B cell (primary cell): ENCODE data around the gene CPNE2. TPM values are rescaled to one million over a fixed set of nuclear protein-coding genes. Genes with fewer than 3 reads are reported as not detected.

Experiments used
- ATAC-seq: fragments of 200-7000 bp; cut with Tn5 transposase; one replicate; pipeline ENCODE4 v1.10.0; 2021; ENCODE audit warnings: low read depth, mild to moderate bottlenecking, moderate number of reproducible peaks, moderate library complexity
- CTCF ChIA-PET: fragments of 350-600 bp; sonication (Branson Sonifier 250); formaldehyde crosslinking; loops from one replicate; lab custom pipeline; 2021; ENCODE audit warnings: antibody characterized with exemption, inconsistent platforms; lab: Charles Lee
- POLR2A ChIA-PET: fragments of 350-600 bp; sonication (Branson Sonifier 250); formaldehyde crosslinking; loops from one replicate; lab custom pipeline; 2021; ENCODE audit warnings: antibody characterized with exemption; lab: Charles Lee
- DNase-seq: peaks from one replicate; pipeline ENCODE4 v3.0.0; 2013
- H2AFZ ChIP-seq: 2 replicates; pipeline ENCODE4 v1.6.1; 2012; ENCODE audit warnings: mild to moderate bottlenecking, low read depth, low read length; ENCODE audit not compliant: insufficient read depth, poor library complexity, severe bottlenecking
- H3K27ac ChIP-seq, 2 donors: 1 replicate in 1 of 2; 2 replicates in 1 of 2; pipeline ENCODE4 v1.5.1; 2012 to 2013; ENCODE audit warnings: low read length in 2 of 2, mild to moderate bottlenecking in 2 of 2, moderate library complexity in 1 of 2
- H3K27me3 ChIP-seq, 4 experiments: fragments of 200-600 bp in 1 of 4; sonication (generic) in 1 of 4; replicated peaks in 1 of 4; 1 replicate in 2 of 4; 2 replicates in 2 of 4; pipeline versions ENCODE4 v1.6.1 to v1.7.0; 2013 to 2016; ENCODE audit warnings: low read length in 3 of 4, mild to moderate bottlenecking in 2 of 4, mixed read lengths in 1 of 4, moderate library complexity in 1 of 4; ENCODE audit not compliant: insufficient read depth in 4 of 4, control insufficient read depth in 3 of 4; ENCODE audit errors: control extremely low read depth in 1 of 4
- H3K36me3 ChIP-seq, 2 experiments: replicated peaks in 1 of 2; 1 replicate in 1 of 2; 2 replicates in 1 of 2; pipeline versions ENCODE4 v1.6.1 to v1.7.1; 2013; ENCODE audit warnings: low read length in 1 of 2; ENCODE audit not compliant: insufficient read depth in 2 of 2, control insufficient read depth in 1 of 2; ENCODE audit errors: control extremely low read depth in 1 of 2, extremely low read depth in 1 of 2
- H3K4me1 ChIP-seq, 2 donors: fragments of 200-600 bp in 1 of 2; sonication (generic) in 1 of 2; 1 replicate in 1 of 2; 2 replicates in 1 of 2; pipeline versions ENCODE4 v1.5.1 to v1.6.1; 2013 to 2017; ENCODE audit warnings: low read length in 2 of 2; ENCODE audit not compliant: control insufficient read depth in 2 of 2, insufficient read depth in 2 of 2
- H3K4me2 ChIP-seq: replicated peaks from 2 replicates; pipeline ENCODE3; 2012; ENCODE audit warnings: mild to moderate bottlenecking, low read depth, low read length; ENCODE audit not compliant: poor library complexity, severe bottlenecking
- H3K4me3 ChIP-seq, 5 experiments: fragments of 200-600 bp in 1 of 5; sonication (generic) in 1 of 5; 1 replicate in 3 of 5; 2 replicates in 2 of 5; pipeline versions ENCODE4 v1.5.1 to v1.7.0; 2011 to 2016; ENCODE audit warnings: low read length in 4 of 5, mild to moderate bottlenecking in 4 of 5, low read depth in 2 of 5, control low read depth in 1 of 5, moderate library complexity in 1 of 5; ENCODE audit not compliant: insufficient read depth in 1 of 5; ENCODE audit errors: control extremely low read depth in 1 of 5, extremely low read depth in 1 of 5
- H3K79me2 ChIP-seq: fragments of 200-600 bp; sonication (generic); one replicate; pipeline ENCODE4 v1.6.0; 2016; ENCODE audit warnings: low read length; ENCODE audit not compliant: control insufficient read depth, insufficient read depth
- H3K9ac ChIP-seq: fragments of 200-600 bp; sonication (generic); 2 replicates; pipeline ENCODE4 v1.6.1; 2017; ENCODE audit warnings: mild to moderate bottlenecking, low read length, moderate library complexity
- H3K9me3 ChIP-seq, 3 donors: one replicate each; pipeline versions ENCODE4 v1.6.1 to v1.7.1; 2013; ENCODE audit warnings: low read length in 2 of 3; ENCODE audit not compliant: control insufficient read depth in 2 of 3, insufficient read depth in 1 of 3; ENCODE audit errors: control extremely low read depth in 1 of 3
- H4K20me1 ChIP-seq: 2 replicates; pipeline ENCODE4 v1.6.0; 2012; ENCODE audit warnings: mild to moderate bottlenecking, low read length; ENCODE audit not compliant: insufficient read depth, control insufficient read depth, poor library complexity, severe bottlenecking
- H3K27ac Mint-ChIP-seq: one replicate; pipeline ENCODE4 v1.8.0; 2021; ENCODE audit warnings: mixed read lengths
- H3K27me3 Mint-ChIP-seq: one replicate; pipeline ENCODE4 v1.8.0; 2021; ENCODE audit warnings: mixed read lengths
- H3K4me1 Mint-ChIP-seq: one replicate; pipeline ENCODE4 v1.8.0; 2021; ENCODE audit warnings: mixed read lengths
- H3K4me3 Mint-ChIP-seq: one replicate; pipeline ENCODE4 v1.8.0; 2021; ENCODE audit warnings: mixed read lengths
- H3K9me3 Mint-ChIP-seq: one replicate; pipeline ENCODE4 v1.8.0; 2022; ENCODE audit warnings: mixed read lengths; ENCODE audit not compliant: insufficient read depth
- EZH2 ChIP-seq: IDR thresholded peaks from 2 replicates; pipeline ENCODE4 v1.6.1; 2012; ENCODE audit warnings: borderline replicate concordance, low read depth, mild to moderate bottlenecking, moderate library complexity, low read length; ENCODE audit not compliant: insufficient read depth, poor library complexity, severe bottlenecking
- WGBS: methylation state at CpG from one replicate; pipeline ENCODE4 v1.1.5; 2013; ENCODE audit warnings: missing lambda C conversion rate; ENCODE audit not compliant: insufficient coverage; 5-methylcytosine and 5-hydroxymethylcytosine counted together
- intact Hi-C: fragments of 100-400 bp; cut with micrococcal nuclease; formaldehyde crosslinking; loops from one replicate; pipeline ENCODE4 v1.10.0; 2022
- polyA plus RNA-seq: library from polyadenylated mRNA; depleted of rRNA; stranded (reverse); fragments of >200 nt; gene quantifications from 2 replicates; pipeline ENCODE4 v1.2.3, GENCODE V29; 2012
- total RNA-seq, 2 donors: library from RNA; stranded (reverse); fragments of 120-200 nt in 1 of 2; gene quantifications; 1 replicate in 1 of 2; 2 replicates in 1 of 2; pipeline versions ENCODE4 v1.2.3 to v1.2.4, GENCODE V29; 2013 to 2022
- TF ChIP-seq, protein P1 (sequence below): fragments of 200-600 bp; IDR thresholded peaks from one replicate; pipeline ENCODE4 v1.8.0; 2022; ENCODE audit warnings: antibody characterized with exemption, mild to moderate bottlenecking

CPNE2 gene
- total and polyA plus RNA-seq, 2 donors (not counting 1 experiment from before 2014, with no cell fraction given): 1.5 to 2.9 TPM

DNA sequence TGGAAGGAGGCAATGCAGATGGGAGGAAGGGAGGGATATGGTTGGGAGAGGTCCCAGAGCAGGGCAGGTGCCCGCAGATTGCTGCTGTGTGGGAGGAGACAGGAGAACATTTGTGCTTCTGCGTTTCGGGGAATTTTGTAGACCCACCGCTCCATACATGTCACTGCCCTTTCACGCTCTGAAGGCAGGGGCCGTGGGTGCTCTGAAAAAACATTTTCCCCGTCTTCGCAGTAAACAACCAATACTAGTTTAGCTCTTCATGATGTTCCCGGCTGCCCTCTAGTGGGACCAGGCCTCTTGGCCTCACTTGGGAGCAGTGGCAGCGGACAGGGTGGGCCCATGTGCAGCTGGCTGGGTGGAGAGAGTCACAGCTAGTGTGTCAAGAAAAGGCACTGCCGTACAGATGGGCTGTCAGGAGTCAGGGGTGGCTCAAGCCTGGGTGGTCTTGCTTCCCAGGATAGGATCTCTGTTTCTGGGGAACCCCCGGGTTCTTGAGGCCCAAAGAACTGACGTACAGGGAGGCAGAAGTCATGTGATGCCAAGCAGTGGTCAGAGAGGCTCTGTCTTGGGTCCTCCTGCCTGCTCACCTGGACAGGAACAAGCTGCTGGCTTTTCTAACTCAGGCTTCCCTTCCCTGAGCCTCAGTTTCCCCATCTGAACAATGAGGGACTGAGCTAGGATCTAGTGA is 46.5 kb upstream of the CPNE2 start:
- H3K79me2 ChIP-seq: no peaks in the 10 kb centered on the region
- intact Hi-C loops: loop anchor here (1.0 kb wide), 5 partner anchors 57 to 179 kb away; partner anchors contain the start of gene NLRC5
- Mint-ChIP-seq H3K27me3 (no peaks in the 10 kb centered on the region), H3K9me3 (no peaks in the 10 kb centered on the region), H3K27ac (peak overlapping the region; percentile 98), H3K4me1 (peaks cover 68% of the 10 kb centered on the region), H3K4me3 (peak overlapping the region; percentile 78)
- H3K4me1 ChIP-seq: peaks cover 51 to 69% of the 10 kb centered on the region in 2 donors
- peaks cover 0 to 7% (median 0%) of the 10 kb centered on the region in 3 donors for H3K9me3 ChIP-seq
- no peaks in the 10 kb centered on the region for H3K27me3 ChIP-seq
- peak; percentile 48 for ATAC-seq
- H3K36me3 ChIP-seq: peaks cover 1 to 54% of the 10 kb centered on the region in 2 experiments
- H3K9ac ChIP-seq: peak overlapping the region; percentile 22
- H2AFZ ChIP-seq: peak overlapping the region; percentile 53
- DNase-seq: peak; percentile 84
- ChIA-PET POLR2A (interaction anchor here (0.6 to 3.1 kb wide), 16 partner anchors 8 to 185 kb away, joined by 3 to 24 read pairs (median 3); partner anchors contain the start of genes HERPUD1 and NLRC5), CTCF (interaction anchor here (0.5 to 5.9 kb wide), 36 partner anchors 8 to 253 kb away, joined by 3 to 213 read pairs (median 5); partner anchors contain the start of genes CETP, CPNE2 and NLRC5)
- H3K27ac ChIP-seq: peak overlapping the region; percentile 65 to 72
- TF ChIP-seq, protein P1, sequence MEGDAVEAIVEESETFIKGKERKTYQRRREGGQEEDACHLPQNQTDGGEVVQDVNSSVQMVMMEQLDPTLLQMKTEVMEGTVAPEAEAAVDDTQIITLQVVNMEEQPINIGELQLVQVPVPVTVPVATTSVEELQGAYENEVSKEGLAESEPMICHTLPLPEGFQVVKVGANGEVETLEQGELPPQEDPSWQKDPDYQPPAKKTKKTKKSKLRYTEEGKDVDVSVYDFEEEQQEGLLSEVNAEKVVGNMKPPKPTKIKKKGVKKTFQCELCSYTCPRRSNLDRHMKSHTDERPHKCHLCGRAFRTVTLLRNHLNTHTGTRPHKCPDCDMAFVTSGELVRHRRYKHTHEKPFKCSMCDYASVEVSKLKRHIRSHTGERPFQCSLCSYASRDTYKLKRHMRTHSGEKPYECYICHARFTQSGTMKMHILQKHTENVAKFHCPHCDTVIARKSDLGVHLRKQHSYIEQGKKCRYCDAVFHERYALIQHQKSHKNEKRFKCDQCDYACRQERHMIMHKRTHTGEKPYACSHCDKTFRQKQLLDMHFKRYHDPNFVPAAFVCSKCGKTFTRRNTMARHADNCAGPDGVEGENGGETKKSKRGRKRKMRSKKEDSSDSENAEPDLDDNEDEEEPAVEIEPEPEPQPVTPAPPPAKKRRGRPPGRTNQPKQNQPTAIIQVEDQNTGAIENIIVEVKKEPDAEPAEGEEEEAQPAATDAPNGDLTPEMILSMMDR: peak; percentile 67
- TF ChIP-seq EZH2: no peak
- H3K4me2 ChIP-seq: peak overlapping the region; percentile 63
- 38% methylated on average over 11 of the region's 13 CpGs for WGBS
- no peaks in the 10 kb centered on the region for H4K20me1 ChIP-seq
- peak overlapping the region in 2 of 5 experiments; percentile 25 to 38 for H3K4me3 ChIP-seq

DNA sequence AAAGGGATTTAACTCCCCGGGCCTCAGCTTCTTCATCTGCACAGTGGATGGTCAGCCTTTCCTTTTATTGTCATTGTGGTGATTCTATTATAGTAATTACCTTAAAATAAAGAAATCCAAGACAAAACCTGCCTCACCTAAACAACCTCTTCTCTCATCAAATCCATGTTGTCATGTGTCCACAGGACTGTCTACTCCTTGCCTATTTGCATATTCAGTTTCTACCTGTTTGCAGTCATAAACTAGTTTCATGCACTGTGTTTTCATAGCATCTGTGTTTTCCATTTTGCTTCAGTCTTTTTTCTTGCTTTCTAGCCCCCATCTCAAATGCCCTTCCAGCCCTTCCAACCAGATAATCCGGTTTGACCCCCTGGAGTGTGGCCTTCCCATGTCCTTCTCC is 44.3 kb upstream of the CPNE2 start:
- ATAC-seq (no peak), DNase-seq (no peak)
- Histone ChIP-seq H3K4me3 (no peak overlapping the region), H3K4me1 (peaks cover 28 to 47% of the 10 kb centered on the region in 2 donors), H3K9me3 (no peaks in the 10 kb centered on the region), H3K79me2 (no peaks in the 10 kb centered on the region), H2AFZ (no peak overlapping the region), H4K20me1 (no peaks in the 10 kb centered on the region), H3K27ac (peak overlapping the region in 1 of 2 donors; percentile 39), H3K36me3 (peaks cover 3 to 69% of the 10 kb centered on the region in 2 experiments), H3K9ac (no peak overlapping the region), H3K27me3 (no peaks in the 10 kb centered on the region), H3K4me2 (no peak overlapping the region)
- Mint-ChIP-seq H3K27ac (peak overlapping the region; percentile 79), H3K9me3 (no peaks in the 10 kb centered on the region), H3K4me3 (no peak overlapping the region), H3K4me1 (peaks cover 49% of the 10 kb centered on the region), H3K27me3 (no peaks in the 10 kb centered on the region)
- intact Hi-C loops: no loop called here
- 89% methylated on average over 1 of the region's 2 CpGs for WGBS
- ChIA-PET POLR2A (no interaction called here), CTCF (interaction anchor here (5.9 kb wide), 1 partner anchor 84 kb away, joined by 213 read pairs; the partner anchor contains the start of gene CETP)
- TF ChIP-seq, protein P1: no peak
- no peak for TF ChIP-seq EZH2
